HepG2 (cell line): ENCODE results near the gene FAM83D. TPM values are rescaled to one million over a fixed set of nuclear protein-coding genes. Genes with fewer than 3 reads are reported as not detected.

Experiments
- BRF2 ChIP-seq: sonication (generic); formaldehyde crosslinking; IDR thresholded peaks from 2 replicates; pipeline ENCODE4 v1.8.1; 2022; ENCODE audit warnings: mild to moderate bottlenecking, missing genetic modification reagents
- FOXA1 ChIP-seq, 2 experiments: fragments of 450-650 bp in 1 of 2; sonication (generic) in 1 of 2; formaldehyde crosslinking in 1 of 2; IDR thresholded peaks; 2 replicates each; pipeline versions ENCODE4 v1.4.0 to v1.6.1; 2016 to 2020; ENCODE audit warnings: missing genetic modification reagents in 1 of 2
- ISX ChIP-seq: sonication (generic); formaldehyde crosslinking; conservative IDR thresholded peaks from 2 replicates; pipeline ENCODE4 v1.5.0; 2020; ENCODE audit warnings: missing genetic modification reagents
- JDP2 ChIP-seq: sonication (generic); formaldehyde crosslinking; IDR thresholded peaks from 2 replicates; pipeline ENCODE4 v1.8.1; 2022; ENCODE audit warnings: missing genetic modification reagents, borderline replicate concordance
- JUNB ChIP-seq: sonication (generic); formaldehyde crosslinking; IDR thresholded peaks from 2 replicates; pipeline ENCODE4 v1.8.0; 2022; ENCODE audit warnings: missing genetic modification reagents, mild to moderate bottlenecking, borderline replicate concordance
- KDM1A ChIP-seq: IDR thresholded peaks from 2 replicates; pipeline ENCODE4 v1.6.1; 2016; ENCODE audit warnings: missing compliant biosample characterization
- NAIF1 ChIP-seq: sonication (generic); formaldehyde crosslinking; IDR thresholded peaks from 2 replicates; pipeline ENCODE4 v1.5.0; 2020; ENCODE audit warnings: mild to moderate bottlenecking, missing genetic modification reagents, borderline replicate concordance
- NCOA1 ChIP-seq: sonication (generic); formaldehyde crosslinking; IDR thresholded peaks from 2 replicates; pipeline ENCODE4 v1.9.0; 2021; ENCODE audit warnings: missing genetic modification reagents
- NPAS2 ChIP-seq: sonication (generic); formaldehyde crosslinking; IDR thresholded peaks from 2 replicates; pipeline ENCODE4 v1.8.0; 2022; ENCODE audit warnings: mild to moderate bottlenecking, missing genetic modification reagents, borderline replicate concordance
- NRL ChIP-seq: sonication (generic); formaldehyde crosslinking; IDR thresholded peaks from 2 replicates; pipeline ENCODE4 v1.5.0; 2020; ENCODE audit warnings: missing genetic modification reagents, mild to moderate bottlenecking, moderate library complexity, borderline replicate concordance
- REXO4 ChIP-seq: sonication (generic); formaldehyde crosslinking; IDR thresholded peaks from 2 replicates; pipeline ENCODE4 v1.8.0; 2022; ENCODE audit warnings: missing genetic modification reagents, mild to moderate bottlenecking, borderline replicate concordance
- SMARCC2 ChIP-seq: fragments of 450-650 bp; IDR thresholded peaks from 2 replicates; pipeline ENCODE4 v1.6.1; 2017; ENCODE audit warnings: antibody characterized with exemption, mild to moderate bottlenecking
- SMARCE1 ChIP-seq: fragments of 450-650 bp; IDR thresholded peaks from 2 replicates; pipeline ENCODE4 v1.6.1; 2017; ENCODE audit warnings: borderline replicate concordance
- TBX3 ChIP-seq: fragments of 450-650 bp; IDR thresholded peaks from 2 replicates; pipeline ENCODE4 v1.6.1; 2017; ENCODE audit warnings: antibody characterized with exemption, mild to moderate bottlenecking, inconsistent platforms, borderline replicate concordance
- TCF7L2 ChIP-seq: IDR thresholded peaks from 2 replicates; pipeline ENCODE4 v1.6.1; 2011; ENCODE audit warnings: mild to moderate bottlenecking, low read depth, low read length, moderate library complexity
- TSC22D2 ChIP-seq: sonication (generic); formaldehyde crosslinking; IDR thresholded peaks from 2 replicates; pipeline ENCODE4 v1.5.1; 2020; ENCODE audit warnings: missing genetic modification reagents, mild to moderate bottlenecking, borderline replicate concordance
- ZBTB40 ChIP-seq, 2 experiments: fragments of 450-650 bp in 1 of 2; sonication (generic) in 1 of 2; formaldehyde crosslinking in 1 of 2; IDR thresholded peaks; 2 replicates each; pipeline versions ENCODE4 v1.6.1 to v1.8.0; 2016 to 2022; ENCODE audit warnings: antibody characterized with exemption in 1 of 2, mild to moderate bottlenecking in 1 of 2, missing genetic modification reagents in 1 of 2
- ZFAT ChIP-seq: sonication (generic); formaldehyde crosslinking; conservative IDR thresholded peaks from 2 replicates; pipeline ENCODE4 v1.8.1; 2023; ENCODE audit warnings: missing genetic modification reagents, inconsistent platforms
- ZNF292 ChIP-seq: sonication (generic); formaldehyde crosslinking; IDR thresholded peaks from 2 replicates; pipeline ENCODE4 v1.8.1; 2022; ENCODE audit warnings: mild to moderate bottlenecking, low read depth, missing genetic modification reagents, borderline replicate concordance
- polyA plus RNA-seq, 8 experiments: library from polyadenylated mRNA; depleted of rRNA in 3 of 8; stranded (reverse) in 7 of 8; unstranded in 1 of 8; fragments of >200 nt; fragmentation: Illumina TruSeq in 4 of 8; extraction: Trizol in 4 of 8; gene quantifications; 2 replicates each; pipeline versions ENCODE4 v1.2.1 to v1.2.3, GENCODE V29; 2011 to 2016; ENCODE audit warnings: low read depth in 4 of 8, missing spikeins in 1 of 8, mixed read lengths in 1 of 8; ENCODE audit not compliant: insufficient read depth in 1 of 8
- total RNA-seq, 5 experiments: library from RNA; depleted of rRNA; stranded (reverse); fragments of >200 nt; fragmentation: Illumina TruSeq; extraction: Trizol; gene quantifications; 2 replicates each; pipeline ENCODE4 v1.2.3, GENCODE V29; 2016; ENCODE audit warnings: low read depth in 1 of 5

Gene FAM83D
- total and polyA plus RNA-seq, 2 of the 13 experiments (the other 11 are each of a cell fraction or from before 2014, with no cell fraction given), result 51.4 to 64.0 TPM

- TF ChIP-seq JDP2 (CRISPR knock-in tag) (no peak), SMARCC2 (no peak), NPAS2 (no peak), JUNB (CRISPR knock-in tag) (no peak), NCOA1 (0 out of 2 replicates have a peak, but pooled peaks have one; percentile 33), ISX (CRISPR knock-in tag) (no peak), NAIF1 (CRISPR knock-in tag) (no peak), SMARCE1 (no peak), ZNF292 (CRISPR knock-in tag) (peak; percentile 76; the same call in 1 of the 2 replicates), FOXA1 (IDR thresholded peaks at IDR 0.05) (no peak), FOXA1 (CRISPR knock-in tag; IDR thresholded peaks at IDR 0.05) (peak; percentile 52), NRL (no peak), ZBTB40 (IDR thresholded peaks at IDR 0.05) (peak; percentile 96), ZBTB40 (CRISPR knock-in tag; IDR thresholded peaks at IDR 0.05) (peak; percentile 100), BRF2 (CRISPR knock-in tag) (no peak), TBX3 (no peak), KDM1A (CRISPR knock-in tag) (no peak), TCF7L2 (no peak), ZFAT (no peak), TSC22D2 (CRISPR knock-in tag) (0 out of 2 replicates have a peak, but pooled peaks have one; percentile 29), REXO4 (CRISPR knock-in tag) (0 out of 2 replicates have a peak, but pooled peaks have one; percentile 71)
Measured at GRCh38 chr20:38883981-38884733, 42.1 kb upstream of the FAM83D start (continued).
